GM19372 (cell line): ENCODE results near the gene TRIM65.
"Not testable (repeated sequence)": the region's sequence is repeated elsewhere in the genome, so short reads cannot be mapped to it uniquely, and the experiment has no call there.

Experiments
- ATAC-seq: cut with Tn5 transposase; IDR thresholded peaks from one replicate; pipeline ENCODE4 v1.9.1; 2021; ENCODE audit warnings: mild to moderate bottlenecking, low read depth, moderate library complexity; ENCODE audit not compliant: unreplicated experiment

TRIM65 gene

DNA sequence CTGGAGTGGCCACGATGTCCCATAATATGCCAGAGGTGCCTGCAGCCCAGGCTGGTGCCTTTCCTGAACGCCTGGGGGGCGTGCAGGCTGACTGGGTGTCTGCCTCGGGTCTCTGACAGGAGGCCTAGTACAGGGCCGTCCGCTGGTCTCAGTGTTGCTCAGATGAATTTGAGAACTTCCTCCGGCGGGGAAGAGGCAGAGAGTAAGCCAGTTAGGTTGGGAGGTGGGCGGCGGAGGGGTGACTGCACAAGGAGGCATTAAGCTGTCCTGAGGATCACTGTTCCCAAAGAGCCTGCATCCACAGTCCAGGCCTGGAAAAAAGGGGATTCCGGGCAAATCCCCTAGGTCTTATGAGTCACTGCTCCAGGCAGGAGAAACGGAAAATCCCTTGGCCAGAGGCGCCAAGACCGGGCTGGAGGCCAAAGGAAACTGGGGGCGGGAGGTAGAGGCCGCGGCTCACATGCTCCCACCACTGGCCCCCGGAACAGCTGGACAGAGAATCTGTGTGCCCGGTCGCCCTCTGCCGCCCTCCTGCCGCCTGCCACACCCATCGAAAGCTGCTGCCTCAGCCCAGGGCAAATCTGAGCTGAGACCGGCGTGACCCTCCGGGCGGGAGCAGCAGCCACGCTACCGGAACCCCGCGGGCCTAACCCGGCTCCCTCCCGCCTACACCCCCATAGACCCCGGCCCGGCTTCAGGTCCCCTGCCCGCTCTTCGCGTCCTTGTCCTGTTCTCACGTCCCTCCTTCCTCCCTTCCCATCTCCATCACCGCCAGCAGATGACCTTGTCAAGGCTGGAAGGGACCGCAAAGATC, 19.6 kb downstream of the TRIM65 start:
- ATAC-seq, result no peak

DNA sequence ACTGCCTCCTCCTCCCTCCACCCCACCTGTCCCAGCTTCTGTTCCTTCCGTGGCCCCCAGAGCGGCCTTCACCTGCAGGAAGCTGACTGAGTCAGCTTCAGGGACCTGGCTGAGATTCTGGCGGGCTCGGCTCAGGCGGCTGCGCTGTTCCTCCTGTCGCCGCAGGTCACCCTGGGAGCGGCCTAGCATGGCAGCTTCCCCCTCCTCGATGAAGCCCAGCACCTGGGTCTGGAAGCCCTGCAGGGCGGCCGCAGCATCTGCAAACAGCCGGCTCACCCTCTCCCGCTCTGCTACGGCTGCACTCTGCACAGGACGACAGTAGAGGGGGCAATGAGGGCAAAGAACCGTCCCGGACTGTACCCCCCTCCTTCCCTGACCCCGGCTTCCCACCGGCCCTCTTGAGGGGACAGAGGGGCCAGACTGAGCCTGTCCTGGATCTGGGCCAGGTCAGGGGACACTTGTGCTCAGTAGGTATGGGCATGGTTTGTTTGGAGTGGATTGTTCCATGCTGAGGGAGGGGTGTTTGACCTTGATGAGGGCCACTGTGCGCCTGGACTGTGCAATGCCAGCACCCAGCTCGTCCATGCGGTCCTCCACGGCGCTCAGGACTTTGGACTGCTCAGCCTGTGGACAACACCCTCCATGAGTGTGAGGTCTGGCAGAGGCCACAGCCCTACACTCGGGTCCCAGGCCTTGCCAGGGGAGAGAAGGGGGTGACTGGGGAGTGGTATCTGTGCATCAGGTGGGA, 20.4 kb downstream of the TRIM65 start:
- no peak for ATAC-seq

DNA sequence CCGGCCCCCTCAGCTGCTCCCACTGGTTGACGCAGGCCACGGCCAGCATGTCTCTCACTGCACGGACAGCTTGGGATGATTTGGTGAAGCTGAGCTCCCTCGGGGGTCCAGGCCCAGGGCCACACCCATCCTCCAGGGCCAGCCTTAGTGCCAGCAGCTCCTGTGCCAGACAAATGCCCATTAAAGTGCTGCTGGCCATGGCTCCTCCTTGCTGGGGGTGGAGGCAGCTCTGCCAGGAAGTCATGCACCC, 20.9 kb downstream of the TRIM65 start:
- no peak for ATAC-seq

DNA sequence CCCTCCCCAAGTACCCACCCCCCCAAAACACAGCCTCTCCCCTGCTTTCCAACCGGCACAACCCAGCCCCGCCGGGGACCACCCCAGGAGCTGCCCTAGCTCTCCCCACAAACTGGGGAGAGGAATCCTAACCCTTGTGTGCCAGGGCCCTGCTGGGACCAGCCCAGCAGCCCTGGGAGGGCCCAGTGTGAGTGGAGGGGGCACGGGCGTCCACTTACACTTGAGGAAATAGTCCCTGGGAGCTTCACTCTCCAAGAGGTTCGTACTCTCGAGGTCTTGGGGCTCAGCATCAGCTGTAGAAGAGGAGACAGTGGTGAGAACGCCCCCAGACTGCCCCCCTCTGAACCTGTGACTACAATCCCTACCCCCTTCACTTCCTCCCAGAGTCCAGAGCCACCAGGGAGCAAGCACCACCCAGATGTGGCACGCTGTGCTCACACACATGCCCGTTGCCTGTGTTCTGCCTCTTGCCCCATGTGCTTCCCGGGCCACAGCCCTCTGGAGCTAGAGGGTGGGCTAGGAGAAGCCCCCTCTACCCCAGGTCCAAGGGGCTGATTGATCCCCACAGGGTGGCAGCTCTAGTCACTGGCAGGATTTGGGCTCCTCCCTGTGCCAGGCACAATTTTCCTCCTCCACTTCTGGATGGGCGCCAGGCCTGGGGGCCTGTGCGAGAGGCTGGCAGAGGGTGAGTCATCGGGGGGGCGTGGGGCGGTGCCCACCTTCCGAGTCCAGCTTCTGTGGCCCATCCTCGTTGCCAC, 21.4 kb downstream of the TRIM65 start:
- no peak for ATAC-seq

DNA sequence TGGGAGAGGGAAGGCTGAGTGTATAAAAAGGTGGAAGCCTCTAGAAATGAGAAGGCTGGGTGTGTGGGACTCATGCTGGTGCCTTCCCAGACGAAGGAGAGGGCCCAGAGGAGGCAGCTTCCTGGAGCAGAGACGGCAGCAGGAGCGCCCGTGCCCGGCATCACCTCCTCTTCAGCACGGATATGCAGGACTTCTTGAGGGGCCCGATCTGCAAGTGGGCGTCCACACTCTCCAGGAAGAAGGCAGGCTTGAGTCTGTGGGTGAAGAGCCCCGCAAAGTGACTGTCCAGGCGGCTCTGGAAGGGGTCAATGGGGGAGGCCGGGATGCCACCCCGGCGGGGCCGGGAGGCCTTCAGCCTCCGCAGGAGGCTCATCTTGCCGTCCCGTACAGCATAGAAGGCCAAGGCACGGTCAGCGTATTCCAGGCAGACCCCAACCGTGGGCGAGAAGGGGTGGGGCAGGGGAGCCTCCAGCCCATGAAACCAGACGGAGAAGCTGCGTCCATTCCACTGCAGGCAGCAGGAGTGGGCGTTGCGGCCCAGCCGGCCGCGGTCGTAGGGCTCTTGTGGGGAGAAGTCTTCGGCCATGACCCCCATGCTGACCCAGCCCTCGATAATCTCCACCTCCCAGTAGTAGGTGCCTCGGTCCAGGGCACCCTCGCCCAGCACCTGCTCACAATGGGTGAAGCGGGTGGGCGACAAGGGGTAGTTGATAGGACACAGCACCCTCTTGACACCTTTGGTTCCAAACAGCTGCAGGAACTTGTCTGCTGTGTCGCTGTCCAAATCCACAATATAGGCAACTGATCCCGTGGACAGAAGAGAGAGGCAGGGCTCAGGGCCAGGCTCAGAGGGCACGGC, 22.2 kb downstream of the TRIM65 start:
- no peak for ATAC-seq

DNA sequence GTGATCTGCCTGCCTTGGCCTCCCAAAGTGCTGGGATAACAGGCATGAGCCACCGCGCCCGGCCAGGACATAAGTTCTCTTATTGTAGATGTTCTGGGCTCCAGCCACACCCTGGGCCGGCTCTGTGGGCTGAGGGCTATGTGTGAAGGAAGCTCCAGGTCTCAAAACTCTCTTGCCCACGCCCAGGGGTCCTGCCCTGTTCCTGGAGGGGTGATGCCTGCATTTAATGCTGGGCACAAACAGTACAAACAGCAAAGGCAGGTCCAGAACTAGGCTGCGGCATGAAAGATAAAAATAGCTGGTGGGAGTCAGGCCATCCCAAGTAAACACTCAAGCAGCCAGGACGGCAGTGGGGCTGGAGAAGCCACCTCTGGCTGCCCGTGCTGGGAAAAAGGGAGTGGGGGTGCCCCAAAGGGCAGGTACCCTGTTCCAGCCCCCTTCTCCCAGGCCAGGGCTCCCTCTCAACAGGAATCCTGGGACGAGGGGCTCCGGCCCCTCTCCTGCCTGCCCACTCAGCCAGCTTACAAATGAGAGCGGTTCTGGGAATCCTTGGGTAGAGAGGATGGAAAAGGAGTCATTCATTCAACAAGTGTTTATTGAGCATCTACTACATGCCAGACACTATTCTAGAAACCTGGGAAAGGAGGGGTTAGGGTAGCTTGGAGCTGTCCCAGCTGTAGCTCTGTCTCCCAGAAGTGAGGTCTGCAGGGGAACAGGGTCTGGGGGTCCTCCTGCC, 23.0 kb downstream of the TRIM65 start:
- ATAC-seq, result no peak

DNA sequence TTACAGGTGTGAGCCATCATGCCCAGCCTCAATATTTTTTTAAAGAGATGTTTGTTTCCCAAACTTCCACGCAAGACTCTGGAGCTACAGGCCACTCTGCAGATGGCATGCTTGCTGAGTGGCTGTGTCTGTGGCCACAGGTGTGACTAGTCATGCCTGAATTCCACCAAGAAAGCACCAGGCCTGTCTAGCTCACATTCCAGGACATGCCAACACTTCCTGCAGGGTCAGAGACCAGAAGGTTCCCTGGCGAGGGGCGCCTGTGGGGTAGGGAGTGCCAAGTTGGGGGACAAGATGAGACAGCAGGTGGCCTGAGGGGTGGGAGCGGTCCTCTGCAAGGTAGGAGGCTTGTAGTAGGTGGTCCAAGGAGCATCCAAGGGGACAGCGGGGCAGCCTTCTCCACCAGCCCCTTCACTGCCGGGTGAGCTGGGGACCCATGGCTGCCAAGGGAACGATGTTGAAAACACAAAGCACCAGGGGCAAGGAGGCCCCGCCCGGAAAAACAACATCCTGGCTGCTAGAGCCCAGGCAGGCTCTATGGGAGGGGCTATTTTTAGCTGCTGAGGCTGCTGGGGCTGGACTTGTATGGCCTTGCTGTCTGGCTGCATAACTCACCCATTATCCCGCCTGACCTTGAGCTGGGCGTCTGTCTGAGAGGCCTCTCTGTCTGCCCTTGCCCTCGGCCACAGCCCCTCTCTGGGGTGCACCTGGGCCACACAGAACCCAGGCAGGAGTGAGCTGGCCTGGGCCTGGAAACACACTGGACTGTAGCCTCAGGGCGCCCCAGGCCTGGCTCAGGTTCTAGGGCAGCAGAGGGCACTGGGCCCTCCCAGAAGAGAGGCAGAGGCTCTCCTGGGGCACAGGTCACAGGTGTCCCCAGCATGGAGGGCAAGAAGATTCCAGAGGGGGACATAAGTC, 24.1 kb downstream of the TRIM65 start:
- no peak for ATAC-seq

DNA sequence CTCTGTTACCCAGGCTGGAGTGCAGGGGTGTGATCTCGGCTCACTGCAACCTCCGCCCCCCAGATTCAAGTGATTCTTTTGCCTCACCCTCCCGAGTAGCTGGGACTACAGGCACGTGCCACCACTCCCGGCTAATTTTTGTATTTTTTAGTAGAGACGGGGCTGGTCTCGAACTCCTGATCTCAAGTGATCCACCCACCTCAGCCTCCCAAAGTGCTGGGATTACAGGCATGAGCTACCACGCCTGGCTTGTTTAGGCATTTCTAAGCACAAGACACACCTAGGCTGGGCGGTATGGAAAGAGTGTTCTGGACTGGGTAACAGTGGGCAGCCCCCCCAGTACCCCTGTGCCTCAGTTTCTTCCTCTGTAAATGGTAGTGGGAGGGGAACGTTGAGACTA, 26.5 kb downstream of the TRIM65 start:
- ATAC-seq, result not testable (repeated sequence)

DNA sequence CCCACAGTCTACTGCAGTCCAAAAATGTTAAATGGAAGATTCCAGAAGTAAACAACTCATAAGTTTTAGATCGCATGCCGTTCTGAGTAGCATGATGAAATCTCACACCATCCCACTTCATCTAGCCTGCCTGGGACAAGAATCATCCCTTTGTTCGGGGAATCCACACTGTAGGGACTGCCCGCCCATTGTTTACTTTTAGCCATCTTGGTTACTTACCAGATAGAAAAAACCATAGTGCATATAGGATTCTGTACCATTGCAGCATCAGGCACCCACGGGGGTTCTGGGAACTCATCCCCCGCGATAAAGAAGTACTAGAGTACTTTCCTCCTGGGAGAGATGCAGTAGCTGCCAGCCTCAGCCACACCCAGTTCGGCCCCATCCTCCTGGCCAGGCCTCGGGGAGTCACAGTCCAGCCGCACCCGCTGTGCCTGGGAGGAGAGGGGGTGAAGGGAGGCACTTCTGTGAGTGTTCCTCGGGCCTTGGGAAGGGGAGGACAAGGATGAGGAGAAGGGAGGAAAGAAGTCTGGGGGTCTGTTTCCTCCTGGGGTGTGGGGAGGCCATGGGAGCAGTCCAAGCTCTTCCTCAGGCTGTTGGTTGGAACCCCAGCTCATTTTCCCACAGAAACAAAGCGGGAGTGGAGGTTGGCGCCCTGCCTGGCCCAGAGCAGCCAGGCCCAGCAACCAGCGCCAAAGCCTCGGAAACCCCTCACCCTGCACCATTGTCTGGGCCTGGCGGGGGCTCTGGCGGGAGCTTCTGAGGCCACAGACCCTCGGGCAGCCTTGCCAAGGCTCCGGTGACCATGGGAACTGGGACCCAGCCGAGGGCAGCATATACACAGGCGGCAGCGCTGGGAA, 27.2 kb downstream of the TRIM65 start:
- no peak for ATAC-seq

DNA sequence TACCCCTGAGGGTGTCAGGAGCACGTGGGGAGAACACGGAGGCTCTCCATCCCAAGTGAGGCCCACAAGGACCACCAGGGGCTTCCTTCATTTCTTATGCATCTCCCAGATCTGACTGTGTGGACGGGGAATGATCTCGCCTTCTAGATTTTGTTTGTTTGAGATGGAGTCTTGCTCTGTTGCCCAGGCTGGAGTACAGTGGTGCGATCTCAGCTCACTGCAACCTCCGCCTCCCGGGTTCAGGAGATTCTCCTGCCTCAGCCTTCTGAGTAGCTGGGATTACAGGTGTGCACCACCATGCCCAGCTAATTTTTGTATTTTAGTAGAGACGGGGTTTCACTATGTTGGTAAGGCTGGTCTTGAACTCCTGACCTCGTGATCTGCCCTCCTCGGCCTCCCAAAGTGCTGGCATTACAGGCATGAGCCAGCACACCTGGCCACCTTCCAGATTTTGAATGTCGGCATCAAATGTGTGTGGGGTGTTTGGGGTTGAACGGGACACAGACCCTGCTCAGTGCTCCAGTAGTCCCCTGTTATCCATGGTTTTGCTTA, 27.9 kb downstream of the TRIM65 start:
- not testable (repeated sequence) for ATAC-seq

DNA sequence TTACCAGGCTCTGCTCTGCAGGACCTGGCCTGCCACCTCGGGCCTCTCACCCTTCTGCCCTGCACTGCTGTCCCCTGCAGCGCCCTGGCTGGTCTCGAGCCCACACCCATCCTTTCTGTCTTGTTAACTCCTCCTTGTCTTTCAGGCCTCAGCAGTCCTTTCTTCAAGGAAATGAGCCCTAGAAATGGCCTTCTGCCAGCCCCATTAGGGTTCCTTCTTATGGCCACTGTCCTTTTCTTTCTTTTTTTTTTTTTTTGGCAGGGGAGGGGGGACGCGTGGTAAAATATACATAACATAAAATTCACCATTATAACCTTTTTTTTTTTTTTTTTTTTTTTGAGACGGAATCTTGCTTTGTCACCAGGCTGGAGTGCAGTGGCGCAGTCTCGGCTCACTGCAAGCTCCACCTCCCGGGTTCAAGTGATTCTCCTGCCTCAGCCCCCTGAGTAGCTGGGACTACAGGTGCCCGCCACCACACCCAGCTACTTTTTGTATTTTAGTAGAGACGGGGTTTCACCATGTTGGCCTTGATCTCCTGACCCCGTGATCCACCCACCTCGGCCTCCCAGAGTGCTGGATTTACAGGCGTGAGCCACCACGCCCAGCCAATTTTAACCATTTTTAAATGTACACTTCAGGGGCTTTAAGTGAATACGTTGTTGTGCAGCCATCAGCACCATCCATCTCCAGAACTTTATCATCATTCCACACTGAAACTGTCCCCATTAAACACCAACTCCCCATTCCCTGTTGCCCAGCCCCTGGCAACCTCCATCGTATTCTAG, 31.2 kb downstream of the TRIM65 start:
- ATAC-seq, result not testable (repeated sequence)

DNA sequence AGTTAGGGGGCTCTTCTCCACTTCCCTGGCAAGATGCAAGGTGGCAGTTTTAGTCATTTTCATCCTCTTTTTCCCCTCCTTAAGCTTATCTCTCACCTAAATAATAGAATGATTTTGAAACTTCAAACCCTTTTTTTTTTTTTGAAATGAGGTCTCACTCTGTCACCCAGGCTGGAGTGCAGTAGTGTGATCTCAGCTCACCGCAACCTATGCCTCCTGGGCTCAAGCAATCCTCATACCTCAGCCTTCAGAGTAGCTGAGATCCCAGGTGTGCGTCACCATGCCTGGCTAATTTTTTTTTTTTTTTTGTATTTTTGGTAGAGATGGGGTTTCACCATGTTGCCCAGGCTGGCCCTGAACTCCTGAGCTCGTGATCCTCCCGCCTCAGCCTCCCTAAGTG, 31.9 kb downstream of the TRIM65 start:
- not testable (repeated sequence) for ATAC-seq

DNA sequence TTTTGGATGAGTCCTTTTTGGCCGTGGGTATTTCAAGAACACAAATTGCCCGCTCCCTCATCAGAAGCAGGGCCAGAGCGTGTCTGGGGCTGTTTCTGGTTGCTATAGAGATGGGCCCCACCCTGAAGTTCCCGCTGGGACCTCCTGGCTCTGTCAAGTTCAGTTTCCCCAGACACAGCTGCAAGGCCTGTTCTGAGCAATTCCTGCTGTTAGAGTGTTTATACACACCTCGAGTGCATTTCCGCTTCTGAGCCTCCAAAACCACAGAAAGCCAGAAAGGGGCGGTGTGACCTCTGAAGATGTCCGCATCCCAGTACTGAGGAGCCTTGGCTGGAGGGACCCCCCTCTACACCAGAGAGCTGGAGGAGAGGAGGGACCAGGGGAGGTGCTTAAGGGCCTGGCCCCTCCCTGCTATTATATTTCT, 32.3 kb downstream of the TRIM65 start:
- ATAC-seq, result no peak

DNA sequence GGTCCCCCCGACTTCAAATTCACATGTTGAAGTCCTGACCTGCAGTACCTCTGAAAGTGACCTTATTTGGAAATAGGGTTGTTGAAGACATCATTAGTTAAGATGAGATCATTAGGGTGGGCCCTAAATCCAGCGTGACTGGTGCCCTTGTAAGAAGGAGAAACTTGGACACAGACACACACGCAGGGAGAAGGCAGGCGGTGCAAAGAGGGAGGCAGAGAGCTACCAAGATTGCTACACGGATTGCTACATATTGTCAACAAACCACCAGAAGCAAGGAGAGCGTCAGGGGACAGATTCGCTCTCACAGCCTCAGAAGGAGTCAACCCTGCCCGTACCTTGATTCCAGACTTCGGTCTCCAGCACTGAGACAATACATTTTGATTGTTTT, 34.8 kb downstream of the TRIM65 start:
- no peak for ATAC-seq

DNA sequence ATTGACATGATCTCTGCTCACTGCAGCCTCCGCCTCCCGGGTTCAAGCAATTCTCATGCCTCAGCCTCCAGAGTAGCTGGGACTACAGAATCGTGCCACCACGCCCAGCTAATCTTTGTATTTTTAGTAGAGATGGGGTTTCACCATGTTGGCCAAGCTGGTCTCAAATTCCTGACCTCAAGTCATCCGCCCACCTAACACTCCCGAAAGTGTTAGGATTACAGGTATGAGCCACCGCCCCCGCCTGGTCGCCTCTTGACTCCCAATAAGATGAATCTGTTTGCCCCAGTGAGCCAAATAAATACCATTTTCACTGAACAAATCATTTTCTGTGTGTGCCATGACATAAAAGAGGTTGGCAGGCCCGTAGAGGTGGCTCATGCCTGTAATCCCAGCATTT, 37.4 kb downstream of the TRIM65 start:
- ATAC-seq, result not testable (repeated sequence)

DNA sequence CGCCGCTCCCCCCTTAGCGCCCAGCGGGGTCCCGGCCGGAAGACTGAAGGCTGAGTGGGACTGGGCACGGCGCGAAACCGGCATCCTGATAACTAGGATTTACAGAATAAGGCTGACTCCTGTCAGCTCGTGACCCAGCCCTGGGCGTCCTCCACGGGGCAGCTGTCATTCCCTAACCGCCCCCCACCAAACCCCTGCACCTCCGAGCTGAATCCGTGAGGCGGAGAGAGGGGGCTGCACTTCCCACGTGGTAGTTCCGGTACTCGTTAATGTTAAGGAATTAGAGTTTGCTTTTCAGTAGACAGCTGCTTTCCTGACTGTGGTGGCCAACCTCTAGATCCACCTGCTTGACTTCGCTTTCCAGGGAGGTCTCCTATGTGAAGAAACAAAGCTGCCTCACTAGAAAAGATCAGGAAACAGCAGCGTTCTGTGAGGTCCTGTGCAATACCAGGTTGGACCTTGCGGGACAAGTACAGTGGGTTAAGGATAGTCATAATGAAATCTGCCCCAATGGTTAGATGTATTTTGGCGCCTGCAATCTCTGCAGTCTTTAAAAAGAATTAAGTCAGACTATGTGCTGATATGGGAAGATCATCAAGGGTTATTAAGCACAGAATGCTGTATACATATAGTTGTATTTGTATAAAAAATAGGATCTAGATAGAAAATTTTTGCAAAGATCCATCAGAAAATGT, 40.5 kb downstream of the TRIM65 start:
- ATAC-seq, result no peak
